ENCODE data around the gene CNIH1. TPM values are rescaled to one million over a fixed set of nuclear protein-coding genes. Genes with fewer than 3 reads are reported as not detected.

The CNIH1 gene
- total and polyA plus RNA-seq, 2 of the 13 experiments (the other 11 are each of a cell fraction or from before 2014, with no cell fraction given) = 166 to 421 TPM

DNA sequence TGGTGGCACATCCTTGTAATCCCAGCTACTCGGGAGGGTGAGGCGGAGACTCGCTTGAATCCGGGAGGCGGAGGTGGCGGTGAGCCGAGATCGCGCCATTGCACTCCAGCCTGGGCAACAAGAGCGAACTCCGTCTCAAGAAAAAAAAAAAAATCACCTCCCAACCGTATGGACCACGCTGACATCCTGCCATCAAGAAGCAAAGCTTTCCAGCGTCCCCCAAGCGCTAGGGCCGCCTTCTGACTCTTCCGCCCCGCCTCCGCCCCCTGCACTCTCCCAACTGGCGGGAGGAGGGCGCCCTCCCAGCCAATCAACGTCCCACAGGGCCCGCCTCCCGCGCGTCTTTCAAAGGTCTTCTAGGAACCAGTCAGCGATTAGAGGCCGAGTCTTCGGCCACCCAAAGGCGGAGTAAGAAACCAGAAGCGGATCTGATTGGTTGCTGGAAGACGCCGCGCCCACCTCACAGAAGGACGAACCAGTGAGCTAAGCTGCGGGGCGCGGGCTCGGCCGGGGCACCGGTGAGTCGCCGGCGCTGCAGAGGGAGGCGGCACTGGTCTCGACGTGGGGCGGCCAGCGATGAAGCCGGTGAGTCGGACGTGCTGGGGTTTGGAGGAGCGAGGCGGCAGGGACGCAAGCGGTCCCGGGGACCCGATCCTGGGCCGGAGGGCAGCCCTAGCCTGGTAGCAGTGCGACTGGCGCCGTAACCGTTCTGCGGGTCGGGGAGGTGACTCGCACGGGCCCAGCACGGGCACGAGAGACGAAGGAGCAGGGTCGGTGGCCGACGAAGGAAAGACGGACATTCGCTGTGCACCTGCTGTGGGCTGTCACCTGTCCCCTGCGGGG is 44.5 kb downstream of the CNIH1 start, which contains the start of gene CDKN3 (continued):
- TF ChIP-seq UBTF (CRISPR knock-in tag; IDR thresholded peaks at IDR 0.05) (peak; percentile 88), ZNF749 (CRISPR knock-in tag; IDR thresholded peaks at IDR 0.05; ENCODE audit: borderline replicate concordance) (peak; percentile 72; the same call in 1 of the 2 replicates), CC2D1A (CRISPR knock-in tag; IDR thresholded peaks at IDR 0.05) (no peak), ARID2 (CRISPR knock-in tag; IDR thresholded peaks at IDR 0.05; ENCODE audit: borderline replicate concordance) (peak; percentile 49; the same call in 1 of the 2 replicates), HHEX (CRISPR knock-in tag; IDR thresholded peaks at IDR 0.05) (no peak), MEIS2 (CRISPR knock-in tag; IDR thresholded peaks at IDR 0.05) (0 out of 2 replicates have a peak, but pooled peaks have one; percentile 15), SNAPC5 (CRISPR knock-in tag; IDR thresholded peaks at IDR 0.05; ENCODE audit: borderline replicate concordance) (0 out of 2 replicates have a peak, but pooled peaks have one; percentile 59), MED13 (CRISPR knock-in tag; IDR thresholded peaks at IDR 0.05) (peak; percentile 73), ELK4 (CRISPR knock-in tag; IDR thresholded peaks at IDR 0.05; ENCODE audit: borderline replicate concordance) (no peak)
- TF ChIP-seq, protein P1, sequence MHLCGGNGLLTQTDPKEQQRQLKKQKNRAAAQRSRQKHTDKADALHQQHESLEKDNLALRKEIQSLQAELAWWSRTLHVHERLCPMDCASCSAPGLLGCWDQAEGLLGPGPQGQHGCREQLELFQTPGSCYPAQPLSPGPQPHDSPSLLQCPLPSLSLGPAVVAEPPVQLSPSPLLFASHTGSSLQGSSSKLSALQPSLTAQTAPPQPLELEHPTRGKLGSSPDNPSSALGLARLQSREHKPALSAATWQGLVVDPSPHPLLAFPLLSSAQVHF (CRISPR knock-in tag; IDR thresholded peaks at IDR 0.05) = peak; percentile 90; the same call in 1 of the 2 replicates
- TF ChIP-seq, protein P2, sequence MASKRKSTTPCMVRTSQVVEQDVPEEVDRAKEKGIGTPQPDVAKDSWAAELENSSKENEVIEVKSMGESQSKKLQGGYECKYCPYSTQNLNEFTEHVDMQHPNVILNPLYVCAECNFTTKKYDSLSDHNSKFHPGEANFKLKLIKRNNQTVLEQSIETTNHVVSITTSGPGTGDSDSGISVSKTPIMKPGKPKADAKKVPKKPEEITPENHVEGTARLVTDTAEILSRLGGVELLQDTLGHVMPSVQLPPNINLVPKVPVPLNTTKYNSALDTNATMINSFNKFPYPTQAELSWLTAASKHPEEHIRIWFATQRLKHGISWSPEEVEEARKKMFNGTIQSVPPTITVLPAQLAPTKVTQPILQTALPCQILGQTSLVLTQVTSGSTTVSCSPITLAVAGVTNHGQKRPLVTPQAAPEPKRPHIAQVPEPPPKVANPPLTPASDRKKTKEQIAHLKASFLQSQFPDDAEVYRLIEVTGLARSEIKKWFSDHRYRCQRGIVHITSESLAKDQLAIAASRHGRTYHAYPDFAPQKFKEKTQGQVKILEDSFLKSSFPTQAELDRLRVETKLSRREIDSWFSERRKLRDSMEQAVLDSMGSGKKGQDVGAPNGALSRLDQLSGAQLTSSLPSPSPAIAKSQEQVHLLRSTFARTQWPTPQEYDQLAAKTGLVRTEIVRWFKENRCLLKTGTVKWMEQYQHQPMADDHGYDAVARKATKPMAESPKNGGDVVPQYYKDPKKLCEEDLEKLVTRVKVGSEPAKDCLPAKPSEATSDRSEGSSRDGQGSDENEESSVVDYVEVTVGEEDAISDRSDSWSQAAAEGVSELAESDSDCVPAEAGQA (IDR thresholded peaks at IDR 0.05; ENCODE audit: low read depth) = no peak
- TF ChIP-seq, protein P2 (CRISPR knock-in tag; IDR thresholded peaks at IDR 0.05; ENCODE audit: borderline replicate concordance) = peak; percentile 45; the same call in 1 of the 2 replicates

Measured in HepG2 (cell line).